ENCODE data around the gene EMP1.
"Not testable (repeated sequence)": the region's sequence is repeated elsewhere in the genome, so short reads cannot be mapped to it uniquely, and the experiment has no call there.

The EMP1 gene

GRCh38 chr12:13259625-13260024, 63.1 kb downstream of the EMP1 start:
- DNase-seq (ENCODE audit: low read depth) = not testable (repeated sequence)

GRCh38 chr12:13267826-13268225, 71.3 kb downstream of the EMP1 start:
- not testable (repeated sequence) for DNase-seq (ENCODE audit: low read depth)

- no peak for DNase-seq (ENCODE audit: low read depth)
These were observed 72.1 kb downstream of the EMP1 start for GRCh38 chr12:13268581-13268980.

All from T-helper 22 cell (primary cell).